ENCODE data around the gene CD8A.
"Not testable (repeated sequence)": the region's sequence is repeated elsewhere in the genome, so short reads cannot be mapped to it uniquely, and the experiment has no call there.

Gene CD8A

GRCh38 chr2:86790676-86791572 is at the start of gene CD8A:
Gene CD8A (minus strand): TSS chr2:86790913. CDS start chr2:86790825, 88 bp downstream.
- no peak for DNase-seq

DNA sequence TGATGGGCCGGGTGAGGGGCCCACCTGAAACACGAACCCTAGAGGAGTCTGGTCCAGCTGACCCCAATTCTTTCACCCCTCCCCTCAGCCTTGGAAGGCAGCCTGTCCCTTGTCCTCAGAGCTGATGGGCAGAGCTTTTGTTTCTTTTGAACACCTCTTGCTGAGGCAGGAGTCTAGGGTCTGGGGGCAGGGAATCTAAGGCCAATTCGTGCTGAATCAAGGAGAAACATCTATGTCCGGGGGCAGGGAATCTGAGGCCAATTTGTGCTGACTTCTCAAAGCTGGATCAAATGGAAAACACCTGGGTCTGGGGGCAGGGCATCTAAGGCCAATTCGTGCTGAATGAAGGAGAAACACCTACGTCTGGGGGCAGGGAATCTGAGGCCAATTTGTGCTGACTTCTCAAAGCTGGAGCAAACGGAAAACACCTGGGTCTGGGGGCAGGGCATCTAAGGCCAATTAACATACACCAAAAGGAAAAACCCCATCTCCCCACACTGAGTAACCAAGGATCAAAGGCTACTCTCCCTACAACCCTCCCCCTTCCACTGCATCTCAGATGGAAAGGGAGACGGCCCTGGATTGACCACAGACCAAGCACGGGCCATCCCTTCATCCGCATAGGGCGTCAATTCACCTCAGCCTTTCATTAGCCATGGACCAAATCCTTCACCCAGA is 49.3 kb upstream of the CD8A start:
- not testable (repeated sequence) for DNase-seq

- not testable (repeated sequence) for DNase-seq
These were observed 48.7 kb upstream of the CD8A start for GRCh38 chr2:86839455-86839854.

DNA sequence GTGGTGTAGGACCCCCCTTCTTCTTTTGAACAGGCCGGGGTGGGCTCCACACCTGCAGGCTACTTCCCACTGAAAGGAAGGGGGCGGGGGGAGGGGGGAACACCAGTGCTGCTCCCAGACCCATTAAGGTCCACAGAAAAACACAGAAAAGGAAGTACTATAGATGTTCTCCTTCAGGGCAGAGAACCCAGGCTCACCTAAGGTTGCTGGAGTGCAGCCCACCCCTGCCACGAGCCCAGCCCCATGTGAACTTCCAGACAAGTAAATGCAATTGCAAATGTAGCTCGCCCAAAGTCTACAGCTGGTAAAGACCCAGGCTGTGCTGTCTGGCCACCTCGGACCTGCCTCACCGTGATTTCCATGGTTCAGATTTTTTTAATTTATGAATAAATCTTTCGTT is 47.0 kb upstream of the CD8A start:
- not testable (repeated sequence) for DNase-seq

DNA sequence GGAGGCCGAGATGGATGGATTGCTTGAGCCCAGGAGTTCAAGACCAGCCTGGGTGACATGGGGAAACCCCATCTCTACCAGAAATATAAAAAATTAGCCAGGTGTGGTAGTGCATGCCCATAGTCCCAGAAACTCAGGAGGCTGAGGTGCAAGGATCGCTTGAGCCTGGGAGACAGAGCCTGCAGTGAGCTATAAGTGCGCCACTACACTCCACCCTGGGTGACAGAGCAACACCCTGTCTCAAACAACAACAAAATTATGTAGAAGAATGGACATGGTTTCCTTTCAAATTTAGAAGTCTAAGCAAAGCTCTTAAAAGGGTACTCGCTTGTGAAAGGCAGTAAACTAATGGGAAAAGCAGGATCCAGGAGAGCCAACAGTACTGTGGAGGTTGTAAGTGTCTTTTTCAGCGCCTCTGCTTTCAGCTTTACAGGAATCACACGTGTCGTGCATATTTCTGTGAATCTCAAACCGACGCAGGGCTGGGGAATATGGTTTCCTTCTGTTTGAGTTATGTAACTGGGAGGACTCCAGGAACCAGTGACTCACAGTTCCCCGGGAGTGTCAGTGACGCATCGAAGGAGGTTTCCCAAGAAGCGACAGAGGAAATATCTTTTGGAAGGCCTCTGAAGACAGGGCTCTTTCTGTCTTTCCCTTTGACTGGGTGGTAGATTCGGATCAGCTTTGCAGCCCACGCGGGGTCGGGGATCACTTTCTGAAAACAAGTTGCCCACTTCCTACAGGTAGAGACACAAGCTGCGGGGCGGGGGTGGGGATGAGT is 46.4 kb upstream of the CD8A start:
- not testable (repeated sequence) for DNase-seq

- DNase-seq = not testable (repeated sequence)
These were observed 44.8 kb upstream of the CD8A start for GRCh38 chr2:86835548-86835889.

DNA sequence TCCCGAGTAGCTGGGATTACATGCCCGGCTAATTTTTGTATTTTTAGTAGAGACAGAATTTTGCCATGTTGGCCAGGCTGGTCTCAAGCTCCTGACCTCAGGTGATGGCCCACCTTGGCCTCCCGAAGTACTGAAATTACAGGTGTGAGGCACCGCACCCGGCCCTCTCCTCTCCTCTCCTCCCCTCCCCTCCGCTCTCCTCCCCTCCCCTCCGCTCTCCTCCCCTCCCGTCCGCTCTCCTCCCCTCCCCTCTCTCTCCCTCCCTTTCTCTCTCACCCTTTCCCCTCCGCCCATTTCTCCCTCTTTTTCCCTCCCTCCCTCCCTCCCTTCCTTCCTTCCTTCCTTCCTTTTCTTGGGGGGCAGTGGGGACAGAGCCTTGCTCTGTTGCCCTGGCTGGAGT is 42.6 kb upstream of the CD8A start:
- no peak for DNase-seq

GRCh38 chr2:86832334-86833096 is 41.8 kb upstream of the CD8A start:
- DNase-seq = no peak

- DNase-seq = no peak
These were observed 40.8 kb upstream of the CD8A start for GRCh38 chr2:86831537-86831936.

DNA sequence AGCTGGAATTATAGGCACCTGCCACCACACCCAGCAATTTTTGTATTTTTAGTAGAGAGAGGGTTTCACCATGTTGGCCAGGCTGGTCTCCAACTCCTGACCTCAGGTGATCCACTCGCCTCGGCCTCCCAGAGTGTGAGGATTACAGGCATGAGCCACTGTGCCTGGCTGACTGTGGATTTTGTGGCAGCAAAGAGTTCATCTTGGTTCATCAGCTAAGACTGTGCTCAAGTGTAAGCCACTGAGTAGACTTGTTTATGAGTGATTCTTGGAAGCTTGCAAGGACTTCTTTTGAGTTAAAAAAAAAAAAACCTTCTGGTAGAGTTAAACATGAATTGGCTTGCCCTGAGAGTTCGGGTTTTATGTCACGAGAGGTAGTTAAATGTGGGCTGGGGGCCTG is 36.2 kb upstream of the CD8A start:
- DNase-seq = no peak

DNA sequence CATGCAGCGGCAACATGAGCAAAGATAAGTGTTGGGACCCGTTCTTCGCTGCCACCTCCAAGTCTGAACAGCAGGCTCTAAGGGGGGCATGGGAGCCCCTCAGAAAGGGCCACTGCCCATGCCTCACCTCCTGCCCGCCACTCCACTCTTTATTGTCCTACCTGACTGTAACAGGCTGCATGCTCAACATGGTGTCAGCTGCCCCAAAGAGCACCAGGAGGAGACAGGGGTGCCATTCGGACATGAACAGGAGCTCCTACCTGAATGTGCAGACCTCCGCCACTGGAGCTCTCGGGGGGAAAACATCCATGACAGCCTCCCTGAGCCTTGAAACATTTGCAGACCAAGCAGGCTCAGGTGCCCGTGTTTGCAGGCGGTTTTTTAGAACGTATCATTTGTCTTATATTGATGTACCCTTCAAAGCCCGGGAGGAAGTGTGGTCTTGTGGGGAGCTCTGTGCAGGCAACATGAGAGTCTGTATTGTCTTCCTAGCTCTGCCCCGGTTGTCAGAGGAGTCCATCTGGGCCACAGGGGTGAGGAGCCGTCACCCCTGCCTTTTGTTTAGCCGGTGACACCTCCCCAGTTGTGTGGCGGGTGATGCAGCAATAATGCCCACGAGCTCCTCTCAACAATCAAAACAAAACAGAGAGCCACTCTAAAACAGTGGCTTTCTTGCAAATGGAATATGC is 35.1 kb upstream of the CD8A start:
- no peak for DNase-seq

- DNase-seq = no peak
These were observed 34.5 kb upstream of the CD8A start for GRCh38 chr2:86825036-86825692.

GRCh38 chr2:86822668-86823345 is 32.1 kb upstream of the CD8A start:
- DNase-seq = no peak

GRCh38 chr2:86821842-86822241 is 31.1 kb upstream of the CD8A start:
- no peak for DNase-seq

DNA sequence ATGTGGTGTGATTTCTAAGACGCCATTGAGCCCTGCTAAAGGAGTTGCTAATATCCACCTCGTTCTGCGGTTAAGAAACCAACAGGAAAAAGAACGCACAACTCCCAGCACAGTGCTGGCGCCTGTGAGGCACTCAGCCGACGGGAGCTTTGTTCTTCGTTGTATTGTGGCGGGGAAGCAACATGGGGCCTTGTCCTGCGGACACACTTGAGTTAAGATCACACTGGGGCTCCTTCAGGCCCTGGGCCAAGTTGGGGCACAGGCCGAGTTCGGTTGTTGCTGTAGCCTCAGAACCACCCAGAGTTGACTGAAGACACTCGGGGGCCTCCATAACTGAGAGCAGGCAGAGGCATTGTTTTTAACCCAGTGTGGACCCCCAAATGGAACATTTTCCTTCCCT is 30.6 kb upstream of the CD8A start:
- DNase-seq = no peak

DNA sequence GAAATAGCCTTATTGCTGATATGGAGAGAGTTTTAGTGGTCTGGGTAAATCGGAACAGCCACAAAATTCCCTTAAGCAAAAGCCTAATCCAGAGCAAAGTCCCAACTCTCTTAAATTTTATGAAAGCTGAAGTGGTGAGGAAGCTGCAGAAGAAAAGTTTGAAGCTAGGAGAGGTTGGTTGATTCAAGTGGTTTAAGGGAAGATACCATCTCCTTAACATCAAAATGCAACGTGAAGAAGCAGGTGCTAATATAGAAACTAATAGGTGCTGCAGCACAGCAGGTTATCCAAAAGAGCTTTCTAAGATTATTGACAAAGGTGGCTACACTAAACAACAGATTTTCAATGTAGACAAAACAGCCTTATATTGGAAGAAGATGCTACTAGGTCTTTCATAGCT is 28.2 kb upstream of the CD8A start:
- DNase-seq = no peak

DNA sequence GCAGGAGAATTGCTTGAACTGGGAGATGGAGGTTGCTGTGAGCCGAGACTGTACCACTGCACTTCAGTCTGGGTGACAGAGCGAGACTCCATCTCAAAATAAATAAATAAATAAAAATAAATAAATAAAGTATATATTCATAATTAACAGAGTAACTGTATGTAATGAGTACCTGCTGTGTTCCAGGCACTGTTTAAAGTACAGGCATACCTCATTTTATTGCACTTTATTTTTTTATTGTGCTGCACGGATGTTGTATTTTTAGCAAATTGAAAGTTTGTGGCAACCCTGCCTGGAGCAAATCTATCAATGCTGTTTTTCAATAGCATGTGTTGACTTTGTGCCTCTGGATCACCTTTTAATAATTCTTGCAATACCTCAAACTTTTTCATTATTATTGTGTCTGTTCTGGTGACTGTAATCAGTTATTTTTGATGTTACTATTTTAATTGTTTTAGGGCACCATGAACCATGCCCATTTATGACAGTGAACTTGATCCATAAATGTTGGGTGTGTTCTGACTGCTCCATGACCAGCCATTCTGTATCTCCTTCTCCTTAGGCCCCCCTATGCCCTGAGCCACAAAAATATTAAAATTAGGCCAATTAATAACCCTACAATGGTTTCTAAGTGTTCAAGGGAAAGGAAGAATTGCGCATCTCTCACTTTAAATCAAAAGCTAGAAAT is 27.5 kb upstream of the CD8A start:
- DNase-seq = no peak

- DNase-seq = no peak
These were observed 24.9 kb upstream of the CD8A start for GRCh38 chr2:86815611-86816010.

DNA sequence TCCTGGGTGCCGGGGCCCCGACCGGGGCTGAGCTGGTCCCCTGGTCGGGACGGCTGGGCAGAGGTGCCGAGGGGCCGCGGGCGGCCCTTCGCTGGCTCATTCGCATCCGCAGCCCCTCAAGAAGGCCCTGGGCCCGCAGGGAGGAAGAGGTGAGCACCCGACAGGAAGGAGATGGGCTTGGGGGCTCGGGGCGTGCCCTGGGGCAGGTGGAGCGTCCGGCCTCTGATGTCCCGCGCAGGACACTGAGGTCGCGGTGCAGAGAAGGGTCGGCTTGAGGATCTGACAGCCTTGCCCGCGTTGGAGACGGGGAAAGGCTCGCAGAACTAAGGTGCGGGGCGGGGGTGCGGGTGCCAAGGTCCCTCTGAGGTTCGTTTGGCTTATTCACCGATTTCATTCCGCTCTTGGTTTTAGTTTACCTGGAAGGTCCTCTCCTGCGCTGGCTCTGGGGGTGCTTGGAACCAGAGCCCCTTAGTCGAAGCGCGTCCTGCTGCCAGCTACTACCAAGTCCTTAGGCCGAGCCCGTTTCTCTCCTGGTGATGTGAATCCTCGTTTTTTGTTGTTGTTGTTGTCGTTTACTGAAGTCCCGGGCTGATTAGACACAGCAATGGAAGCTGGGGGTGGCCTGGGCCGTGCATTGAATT is 18.9 kb upstream of the CD8A start:
- DNase-seq = no peak
